22Rv1 (cell line): Measurements from ENCODE around the gene NYAP2.

Experiments
- CTCF ChIP-seq: fragments of 450-650 bp; IDR thresholded peaks from 2 replicates; pipeline ENCODE4 v1.5.1; 2017; ENCODE audit warnings: mild to moderate bottlenecking
- ZFX ChIP-seq: fragments of 450-650 bp; IDR thresholded peaks from 2 replicates; pipeline ENCODE4 v1.6.1; 2017; ENCODE audit warnings: antibody characterized with exemption, borderline replicate concordance

DNA sequence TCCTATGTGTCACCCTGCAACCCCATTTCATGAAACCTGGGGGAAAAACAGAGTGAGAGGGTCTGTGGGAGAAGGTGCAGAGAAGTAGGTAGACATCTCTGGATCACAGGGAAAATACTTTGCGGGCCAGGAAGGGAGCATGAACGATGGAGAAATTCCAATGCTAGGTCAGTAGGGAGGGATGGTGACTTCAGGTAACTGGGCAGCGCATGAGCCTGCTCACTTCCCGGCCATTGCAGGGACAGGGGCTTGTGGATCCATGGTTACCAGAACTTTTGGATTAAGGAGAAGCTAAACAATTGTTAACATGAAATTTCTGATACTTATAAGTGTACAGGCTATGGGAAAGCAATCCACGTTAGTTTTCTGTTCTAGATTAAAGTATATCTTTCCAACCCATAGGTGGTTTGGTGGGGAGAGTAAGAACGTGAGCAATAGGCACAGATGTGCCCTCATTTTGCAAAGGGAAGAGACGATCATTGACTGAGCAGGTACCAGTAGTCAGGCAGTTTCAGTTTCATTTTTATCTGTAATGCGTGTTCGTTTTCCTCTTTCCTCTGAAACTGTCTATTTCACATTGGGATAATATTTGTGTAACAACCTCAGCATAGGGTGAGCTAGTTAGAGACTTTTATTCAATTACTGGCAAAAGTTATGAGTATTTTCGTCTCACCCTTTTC is 65.0 kb downstream of the NYAP2 start:
- no peak for TF ChIP-seq ZFX
- TF ChIP-seq CTCF: no peak
